Loucy (cell line): Measurements from ENCODE around the gene HBB.

Experiments
- CTCF ChIP-seq: fragments of 200-600 bp; sonication (generic); conservative IDR thresholded peaks from 2 replicates; pipeline ENCODE4 v1.5.1; 2014; ENCODE audit warnings: mild to moderate bottlenecking, antibody characterized with exemption, low read length
- EZH2phosphoT487 ChIP-seq: fragments of 200-600 bp; IDR thresholded peaks from 2 replicates; pipeline ENCODE4 v1.6.1; 2018; ENCODE audit warnings: antibody characterized with exemption, mild to moderate bottlenecking, moderate library complexity, borderline replicate concordance

GRCh38 chr11:5252192-5252918 is 25.5 kb upstream of the HBB start:
- no peak for TF ChIP-seq CTCF
- TF ChIP-seq EZH2phosphoT487 = no peak
